Neural cell (in vitro differentiated cells): ENCODE results near the gene KNOP1. TPM values are rescaled to one million over a fixed set of nuclear protein-coding genes. Genes with fewer than 3 reads are reported as not detected.

Experiments
- H2AFZ ChIP-seq: fragments of 200-600, 300-800 bp; sonication (generic), shearing (Covaris generic); 2 replicates; pipeline ENCODE4 v1.6.0; 2014; ENCODE audit warnings: low read depth, mild to moderate bottlenecking, antibody characterized with exemption, low read length, moderate library complexity
- H3F3A ChIP-seq: fragments of 200-600 bp; shearing (Covaris generic); 2 replicates; pipeline ENCODE4 v1.6.1; 2016; ENCODE audit warnings: mild to moderate bottlenecking, moderate library complexity, mixed read lengths, antibody characterized with exemption, low read length; ENCODE audit not compliant: insufficient read depth, poor library complexity, severe bottlenecking
- H3K27ac ChIP-seq: fragments of 200-600, 300-800 bp; sonication (generic), shearing (Covaris generic); 2 replicates; pipeline ENCODE4 v1.5.1; 2014; ENCODE audit warnings: mild to moderate bottlenecking, low read length, moderate library complexity
- H3K27me3 ChIP-seq: fragments of 300-800, 200-600 bp; sonication (generic), shearing (Covaris generic); 2 replicates; pipeline ENCODE4 v1.6.0; 2014; ENCODE audit warnings: mild to moderate bottlenecking, low read depth, low read length, moderate library complexity; ENCODE audit not compliant: insufficient read depth
- H3K36me3 ChIP-seq: fragments of 300-800, 200-600 bp; sonication (generic), shearing (Covaris generic); 2 replicates; pipeline ENCODE4 v1.5.1; 2014; ENCODE audit warnings: mild to moderate bottlenecking, antibody characterized with exemption, low read length, moderate library complexity; ENCODE audit not compliant: insufficient read depth
- H3K4me2 ChIP-seq: fragments of 300-800, 200-600 bp; sonication (generic), shearing (Covaris generic); 2 replicates; pipeline ENCODE4 v1.6.0; 2014; ENCODE audit warnings: mild to moderate bottlenecking, low read length
- H3K4me3 ChIP-seq: fragments of 300-800, 200-600 bp; sonication (generic), shearing (Covaris generic); 2 replicates; pipeline ENCODE4 v1.5.1; 2014; ENCODE audit warnings: mild to moderate bottlenecking, low read length, moderate library complexity
- H3K79me2 ChIP-seq: fragments of 200-600 bp; shearing (Covaris generic); replicated peaks from 2 replicates; pipeline ENCODE4 v1.6.0; 2014; ENCODE audit warnings: mild to moderate bottlenecking, low read length, moderate library complexity; ENCODE audit not compliant: insufficient read depth
- H3K9ac ChIP-seq: fragments of 300-800, 200-600 bp; sonication (generic), shearing (Covaris generic); 2 replicates; pipeline ENCODE4 v1.6.1; 2016; ENCODE audit warnings: mild to moderate bottlenecking, low read length, mixed read lengths
- H3K9me2 ChIP-seq: fragments of 200-600 bp; shearing (Covaris generic); 2 replicates; pipeline ENCODE4 v1.6.1; 2016; ENCODE audit warnings: mild to moderate bottlenecking, low read length, mixed read lengths; ENCODE audit not compliant: insufficient read depth
- H3K9me3 ChIP-seq: fragments of 200-600, 300-800 bp; sonication (generic), shearing (Covaris generic); 2 replicates; pipeline ENCODE4 v1.6.1; 2016; ENCODE audit warnings: mild to moderate bottlenecking, mixed run types, low read length, moderate library complexity, mixed read lengths
- H4K20me1 ChIP-seq: fragments of 200-600 bp; shearing (Covaris generic); 2 replicates; pipeline ENCODE4 v1.6.1; 2016; ENCODE audit warnings: mild to moderate bottlenecking, mixed run types; ENCODE audit not compliant: insufficient read depth
- EP300 ChIP-seq: fragments of 450-650 bp; conservative IDR thresholded peaks from 2 replicates; pipeline ENCODE4 v1.6.1; 2014; ENCODE audit warnings: antibody characterized with exemption, mild to moderate bottlenecking, moderate library complexity; ENCODE audit not compliant: poor library complexity, severe bottlenecking
- EZH2 ChIP-seq: fragments of 200-600, 300-800 bp; shearing (Covaris generic), sonication (generic); IDR thresholded peaks from 2 replicates; pipeline ENCODE4 v1.6.1; 2014; ENCODE audit warnings: antibody characterized with exemption, low read length, borderline replicate concordance, mild to moderate bottlenecking; ENCODE audit not compliant: insufficient read depth, poor library complexity, severe bottlenecking
- MXI1 ChIP-seq: fragments of 450-650 bp; conservative IDR thresholded peaks from 2 replicates; pipeline ENCODE4 v1.6.1; 2014; ENCODE audit warnings: antibody characterized with exemption, mild to moderate bottlenecking; ENCODE audit not compliant: poor library complexity, severe bottlenecking
- POLR2AphosphoS5 ChIP-seq: IDR thresholded peaks from 2 replicates; pipeline ENCODE4 v1.6.1; 2012
- RAD21 ChIP-seq: fragments of 450-650 bp; conservative IDR thresholded peaks from 2 replicates; pipeline ENCODE4 v1.6.1; 2014; ENCODE audit warnings: antibody characterized with exemption, mild to moderate bottlenecking, moderate library complexity
- SMC3 ChIP-seq: fragments of 450-650 bp; conservative IDR thresholded peaks from 2 replicates; pipeline ENCODE4 v1.6.1; 2014; ENCODE audit warnings: antibody characterized with exemption, mild to moderate bottlenecking, moderate library complexity; ENCODE audit not compliant: poor library complexity
- TAF1 ChIP-seq: IDR thresholded peaks from 2 replicates; pipeline ENCODE4 v1.6.1; 2012; ENCODE audit warnings: low read depth
- polyA plus RNA-seq: library from polyadenylated mRNA; depleted of rRNA; stranded (reverse); fragments of >200 nt; gene quantifications from 2 replicates; pipeline ENCODE4 v1.2.3, GENCODE V29; 2014
- TF ChIP-seq, protein P1 (sequence below): fragments of 450-650 bp; IDR thresholded peaks from 2 replicates; pipeline ENCODE4 v1.5.1; 2014; ENCODE audit warnings: antibody characterized with exemption, mild to moderate bottlenecking, moderate library complexity; ENCODE audit not compliant: poor library complexity, severe bottlenecking
- TF ChIP-seq, protein P2 (sequence below): IDR thresholded peaks from 2 replicates; pipeline ENCODE4 v1.6.1; 2012; ENCODE audit warnings: borderline replicate concordance

Gene KNOP1
- polyA plus RNA-seq, 1 donor from 2014 or later: 40.1 TPM

DNA sequence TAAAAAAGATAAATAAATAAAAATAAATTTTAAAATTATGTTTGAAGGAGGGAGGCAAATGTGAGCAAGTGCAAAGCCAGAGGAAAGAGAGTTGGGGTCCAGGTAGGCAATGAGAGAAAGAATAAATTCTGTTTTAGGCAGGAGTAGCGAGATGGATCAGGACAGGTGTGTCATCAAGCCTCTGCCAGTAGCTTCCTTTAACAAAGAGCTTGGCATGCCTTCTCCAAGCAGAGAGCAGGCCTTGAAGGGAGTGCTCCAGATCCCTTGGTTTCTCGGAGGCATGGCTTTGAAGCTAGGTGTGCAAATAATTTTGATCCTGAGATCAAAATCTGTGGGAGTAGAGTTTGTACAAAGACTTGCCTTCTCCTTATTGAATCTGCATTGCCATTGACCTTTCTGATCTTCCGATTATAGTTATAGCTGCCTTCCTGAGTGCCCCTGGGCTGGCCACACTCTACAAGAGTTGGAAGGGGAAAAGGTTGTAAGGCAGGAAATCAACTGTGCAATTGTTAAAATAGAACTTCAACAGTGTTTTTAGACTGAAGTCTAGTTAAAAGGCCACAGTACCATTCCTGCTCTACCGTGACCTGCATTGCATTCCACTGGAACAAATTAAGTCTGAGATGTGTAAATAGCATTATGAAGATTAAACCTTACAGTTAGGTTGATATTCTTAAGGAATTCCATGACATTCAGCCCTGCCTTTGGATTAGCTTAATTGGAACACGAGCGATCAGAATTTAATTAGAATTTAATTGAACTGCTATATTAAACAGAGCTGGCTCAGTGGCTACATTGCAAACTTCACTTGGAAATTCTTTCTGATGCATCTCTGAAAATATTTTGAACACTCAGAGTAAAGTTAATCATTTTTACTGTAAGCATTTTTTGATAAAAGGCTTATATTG is 33.7 kb upstream of the KNOP1 start:
- no peak overlapping the region for H3K4me2 ChIP-seq
- no peaks in the 10 kb centered on the region for H3K79me2 ChIP-seq
- H4K20me1 ChIP-seq: no peaks in the 10 kb centered on the region
- TF ChIP-seq MXI1: no peak
- TF ChIP-seq, protein P1, sequence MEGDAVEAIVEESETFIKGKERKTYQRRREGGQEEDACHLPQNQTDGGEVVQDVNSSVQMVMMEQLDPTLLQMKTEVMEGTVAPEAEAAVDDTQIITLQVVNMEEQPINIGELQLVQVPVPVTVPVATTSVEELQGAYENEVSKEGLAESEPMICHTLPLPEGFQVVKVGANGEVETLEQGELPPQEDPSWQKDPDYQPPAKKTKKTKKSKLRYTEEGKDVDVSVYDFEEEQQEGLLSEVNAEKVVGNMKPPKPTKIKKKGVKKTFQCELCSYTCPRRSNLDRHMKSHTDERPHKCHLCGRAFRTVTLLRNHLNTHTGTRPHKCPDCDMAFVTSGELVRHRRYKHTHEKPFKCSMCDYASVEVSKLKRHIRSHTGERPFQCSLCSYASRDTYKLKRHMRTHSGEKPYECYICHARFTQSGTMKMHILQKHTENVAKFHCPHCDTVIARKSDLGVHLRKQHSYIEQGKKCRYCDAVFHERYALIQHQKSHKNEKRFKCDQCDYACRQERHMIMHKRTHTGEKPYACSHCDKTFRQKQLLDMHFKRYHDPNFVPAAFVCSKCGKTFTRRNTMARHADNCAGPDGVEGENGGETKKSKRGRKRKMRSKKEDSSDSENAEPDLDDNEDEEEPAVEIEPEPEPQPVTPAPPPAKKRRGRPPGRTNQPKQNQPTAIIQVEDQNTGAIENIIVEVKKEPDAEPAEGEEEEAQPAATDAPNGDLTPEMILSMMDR: no peak
- no peak for TF ChIP-seq TAF1
- TF ChIP-seq EP300: no peak
- H3K9me3 ChIP-seq: no peaks in the 10 kb centered on the region
- no peak overlapping the region for H3K9ac ChIP-seq
- H3K9me2 ChIP-seq: no peaks in the 10 kb centered on the region
- no peak overlapping the region for H3K4me3 ChIP-seq
- H3K27ac ChIP-seq: no peak overlapping the region
- no peak overlapping the region for H2AFZ ChIP-seq
- no peaks in the 10 kb centered on the region for H3K27me3 ChIP-seq
- no peaks in the 10 kb centered on the region for H3F3A ChIP-seq
- H3K36me3 ChIP-seq: no peaks in the 10 kb centered on the region

DNA sequence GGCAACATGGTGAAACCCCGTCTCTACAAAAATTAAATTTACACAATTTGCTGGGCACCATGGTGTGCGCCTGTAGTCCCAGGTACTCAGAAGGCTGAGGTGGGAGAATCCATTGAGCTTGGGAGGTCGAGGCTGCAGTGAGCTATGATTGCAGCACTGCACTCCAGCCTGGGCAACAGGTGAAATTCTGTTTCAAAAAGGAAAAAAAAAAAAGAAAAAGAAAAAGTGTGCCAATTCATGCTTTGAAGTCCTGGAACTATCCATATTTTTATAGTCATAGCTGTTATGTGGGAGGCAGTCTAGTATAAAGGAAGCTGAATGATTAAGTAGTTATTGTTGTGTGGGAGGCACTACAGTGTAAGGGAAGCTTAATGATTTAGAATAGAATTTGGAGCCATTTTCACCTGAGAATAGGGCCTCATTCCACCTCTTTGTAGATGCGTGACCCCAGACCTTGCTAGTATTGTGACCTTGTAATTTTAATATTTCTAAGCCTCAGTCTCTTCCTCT is 31.6 kb upstream of the KNOP1 start:
- Histone ChIP-seq H3K27me3 (no peaks in the 10 kb centered on the region), H3K4me3 (no peak overlapping the region), H3K79me2 (no peaks in the 10 kb centered on the region), H2AFZ (no peak overlapping the region), H3K36me3 (no peaks in the 10 kb centered on the region), H3K27ac (no peak overlapping the region), H4K20me1 (no peaks in the 10 kb centered on the region), H3K9me2 (no peaks in the 10 kb centered on the region), H3K9ac (no peak overlapping the region), H3K4me2 (no peak overlapping the region), H3K9me3 (no peaks in the 10 kb centered on the region), H3F3A (no peaks in the 10 kb centered on the region)
- no peak for TF ChIP-seq EP300
- TF ChIP-seq, protein P1: no peak
- no peak for TF ChIP-seq EZH2
- no peak for TF ChIP-seq POLR2AphosphoS5
- TF ChIP-seq TAF1: no peak
- no peak for TF ChIP-seq RAD21
- no peak for TF ChIP-seq MXI1
- TF ChIP-seq, protein P2, sequence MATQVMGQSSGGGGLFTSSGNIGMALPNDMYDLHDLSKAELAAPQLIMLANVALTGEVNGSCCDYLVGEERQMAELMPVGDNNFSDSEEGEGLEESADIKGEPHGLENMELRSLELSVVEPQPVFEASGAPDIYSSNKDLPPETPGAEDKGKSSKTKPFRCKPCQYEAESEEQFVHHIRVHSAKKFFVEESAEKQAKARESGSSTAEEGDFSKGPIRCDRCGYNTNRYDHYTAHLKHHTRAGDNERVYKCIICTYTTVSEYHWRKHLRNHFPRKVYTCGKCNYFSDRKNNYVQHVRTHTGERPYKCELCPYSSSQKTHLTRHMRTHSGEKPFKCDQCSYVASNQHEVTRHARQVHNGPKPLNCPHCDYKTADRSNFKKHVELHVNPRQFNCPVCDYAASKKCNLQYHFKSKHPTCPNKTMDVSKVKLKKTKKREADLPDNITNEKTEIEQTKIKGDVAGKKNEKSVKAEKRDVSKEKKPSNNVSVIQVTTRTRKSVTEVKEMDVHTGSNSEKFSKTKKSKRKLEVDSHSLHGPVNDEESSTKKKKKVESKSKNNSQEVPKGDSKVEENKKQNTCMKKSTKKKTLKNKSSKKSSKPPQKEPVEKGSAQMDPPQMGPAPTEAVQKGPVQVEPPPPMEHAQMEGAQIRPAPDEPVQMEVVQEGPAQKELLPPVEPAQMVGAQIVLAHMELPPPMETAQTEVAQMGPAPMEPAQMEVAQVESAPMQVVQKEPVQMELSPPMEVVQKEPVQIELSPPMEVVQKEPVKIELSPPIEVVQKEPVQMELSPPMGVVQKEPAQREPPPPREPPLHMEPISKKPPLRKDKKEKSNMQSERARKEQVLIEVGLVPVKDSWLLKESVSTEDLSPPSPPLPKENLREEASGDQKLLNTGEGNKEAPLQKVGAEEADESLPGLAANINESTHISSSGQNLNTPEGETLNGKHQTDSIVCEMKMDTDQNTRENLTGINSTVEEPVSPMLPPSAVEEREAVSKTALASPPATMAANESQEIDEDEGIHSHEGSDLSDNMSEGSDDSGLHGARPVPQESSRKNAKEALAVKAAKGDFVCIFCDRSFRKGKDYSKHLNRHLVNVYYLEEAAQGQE: no peak
- no peak for TF ChIP-seq SMC3
